ENCODE measurements around the gene WDR64.
"Not testable (repeated sequence)": the region's sequence is repeated elsewhere in the genome, so short reads cannot be mapped to it uniquely, and the experiment has no call there.

WDR64 gene

GRCh38 chr1:241802863-241803262 is 150.8 kb downstream of the WDR64 start:
- ATAC-seq, result no peak

GRCh38 chr1:241804706-241805105 is 152.6 kb downstream of the WDR64 start:
- ATAC-seq, result not testable (repeated sequence)

More at GRCh38 chr1:241802863-241803262, 150.8 kb downstream of the WDR64 start:
- TF ChIP-seq PPARA (CRISPR knock-in tag; IDR thresholded peaks at IDR 0.05; ENCODE audit: borderline replicate concordance) (no peak), RARB (CRISPR knock-in tag; IDR thresholded peaks at IDR 0.05) (no peak), SNAI2 (CRISPR knock-in tag; IDR thresholded peaks at IDR 0.05) (no peak)

- no peak for ATAC-seq
- TF ChIP-seq CSRNP3 (CRISPR knock-in tag; IDR thresholded peaks at IDR 0.05), result no peak
- no peak for TF ChIP-seq POU6F1 (CRISPR knock-in tag; IDR thresholded peaks at IDR 0.05; ENCODE audit: borderline replicate concordance, low read depth)
- no peak for TF ChIP-seq TCF4 (CRISPR knock-in tag; IDR thresholded peaks at IDR 0.05; ENCODE audit: borderline replicate concordance)
- TF ChIP-seq TOX (CRISPR knock-in tag; IDR thresholded peaks at IDR 0.05; ENCODE audit: borderline replicate concordance), result no peak
- TF ChIP-seq PPARA (CRISPR knock-in tag; IDR thresholded peaks at IDR 0.05; ENCODE audit: borderline replicate concordance), result no peak
- TF ChIP-seq ZNF565 (CRISPR knock-in tag; conservative IDR thresholded peaks at IDR 0.05; ENCODE audit: low read depth), result no peak
- TF ChIP-seq SNAI2 (CRISPR knock-in tag; IDR thresholded peaks at IDR 0.05), result no peak
- no peak for TF ChIP-seq ISL1 (CRISPR knock-in tag; IDR thresholded peaks at IDR 0.05)
- no peak for TF ChIP-seq GLIS3 (CRISPR knock-in tag; IDR thresholded peaks at IDR 0.05)
- no peak for TF ChIP-seq CSDC2 (CRISPR knock-in tag; IDR thresholded peaks at IDR 0.05)
- no peak for TF ChIP-seq ZFP3 (CRISPR knock-in tag; IDR thresholded peaks at IDR 0.05)
- TF ChIP-seq BACH2 (CRISPR knock-in tag; IDR thresholded peaks at IDR 0.05; ENCODE audit: borderline replicate concordance), result no peak
- no peak for TF ChIP-seq TSHZ2 (CRISPR knock-in tag; IDR thresholded peaks at IDR 0.05)
- no peak for TF ChIP-seq ESRRG (CRISPR knock-in tag; IDR thresholded peaks at IDR 0.05)
- no peak for TF ChIP-seq ARNTL (CRISPR knock-in tag; IDR thresholded peaks at IDR 0.05; ENCODE audit: borderline replicate concordance, low read depth)
- TF ChIP-seq ZFP30 (CRISPR knock-in tag; IDR thresholded peaks at IDR 0.05), result no peak
- no peak for TF ChIP-seq RARB (CRISPR knock-in tag; IDR thresholded peaks at IDR 0.05)
Measured at GRCh38 chr1:241808265-241808664, 156.2 kb downstream of the WDR64 start.

- no peak for TF ChIP-seq OSR1 (CRISPR knock-in tag; IDR thresholded peaks at IDR 0.05)
- no peak for TF ChIP-seq POU6F1 (CRISPR knock-in tag; IDR thresholded peaks at IDR 0.05; ENCODE audit: borderline replicate concordance, low read depth)
- TF ChIP-seq ZC3H10 (CRISPR knock-in tag; IDR thresholded peaks at IDR 0.05), result no peak
- no peak for TF ChIP-seq TCF4 (CRISPR knock-in tag; IDR thresholded peaks at IDR 0.05; ENCODE audit: borderline replicate concordance)
- no peak for TF ChIP-seq PPARA (CRISPR knock-in tag; IDR thresholded peaks at IDR 0.05; ENCODE audit: borderline replicate concordance)
- TF ChIP-seq TSHZ2 (CRISPR knock-in tag; IDR thresholded peaks at IDR 0.05), result no peak
- no peak for TF ChIP-seq ZFP30 (CRISPR knock-in tag; IDR thresholded peaks at IDR 0.05)
- TF ChIP-seq ZNF70 (CRISPR knock-in tag; IDR thresholded peaks at IDR 0.05), result no peak
- TF ChIP-seq ZNF565 (CRISPR knock-in tag; conservative IDR thresholded peaks at IDR 0.05; ENCODE audit: low read depth), result no peak
- TF ChIP-seq BACH2 (CRISPR knock-in tag; IDR thresholded peaks at IDR 0.05; ENCODE audit: borderline replicate concordance), result no peak
- TF ChIP-seq GLIS3 (CRISPR knock-in tag; IDR thresholded peaks at IDR 0.05), result no peak
- no peak for TF ChIP-seq ZNF8 (CRISPR knock-in tag; IDR thresholded peaks at IDR 0.05)
- no peak for TF ChIP-seq RARB (CRISPR knock-in tag; IDR thresholded peaks at IDR 0.05)
- TF ChIP-seq ZFP3 (CRISPR knock-in tag; IDR thresholded peaks at IDR 0.05), result no peak
- TF ChIP-seq ARNTL (CRISPR knock-in tag; IDR thresholded peaks at IDR 0.05; ENCODE audit: borderline replicate concordance, low read depth), result no peak
- TF ChIP-seq ISL1 (CRISPR knock-in tag; IDR thresholded peaks at IDR 0.05), result no peak
- ATAC-seq, result no peak
Measured at GRCh38 chr1:241810769-241811405, 158.8 kb downstream of the WDR64 start.
